Skeletal muscle cell (primary cell): Measurements from ENCODE around the gene EPS15.
A peak's percentile ranks its signal among the peaks of the same experiment; 100 is the strongest.
"Not testable (repeated sequence)": the region's sequence is repeated elsewhere in the genome, so short reads cannot be mapped to it uniquely, and the experiment has no call there.

Source experiments
- DNase-seq: peaks from one replicate; pipeline ENCODE4 v3.0.0-alpha.2; 2010; ENCODE audit warnings: low read depth
- H3K4me3 ChIP-seq: 2 replicates; pipeline ENCODE4 v1.5.1; 2011; ENCODE audit warnings: low read depth, mild to moderate bottlenecking, control low read depth, low read length, moderate library complexity

The EPS15 gene

DNA sequence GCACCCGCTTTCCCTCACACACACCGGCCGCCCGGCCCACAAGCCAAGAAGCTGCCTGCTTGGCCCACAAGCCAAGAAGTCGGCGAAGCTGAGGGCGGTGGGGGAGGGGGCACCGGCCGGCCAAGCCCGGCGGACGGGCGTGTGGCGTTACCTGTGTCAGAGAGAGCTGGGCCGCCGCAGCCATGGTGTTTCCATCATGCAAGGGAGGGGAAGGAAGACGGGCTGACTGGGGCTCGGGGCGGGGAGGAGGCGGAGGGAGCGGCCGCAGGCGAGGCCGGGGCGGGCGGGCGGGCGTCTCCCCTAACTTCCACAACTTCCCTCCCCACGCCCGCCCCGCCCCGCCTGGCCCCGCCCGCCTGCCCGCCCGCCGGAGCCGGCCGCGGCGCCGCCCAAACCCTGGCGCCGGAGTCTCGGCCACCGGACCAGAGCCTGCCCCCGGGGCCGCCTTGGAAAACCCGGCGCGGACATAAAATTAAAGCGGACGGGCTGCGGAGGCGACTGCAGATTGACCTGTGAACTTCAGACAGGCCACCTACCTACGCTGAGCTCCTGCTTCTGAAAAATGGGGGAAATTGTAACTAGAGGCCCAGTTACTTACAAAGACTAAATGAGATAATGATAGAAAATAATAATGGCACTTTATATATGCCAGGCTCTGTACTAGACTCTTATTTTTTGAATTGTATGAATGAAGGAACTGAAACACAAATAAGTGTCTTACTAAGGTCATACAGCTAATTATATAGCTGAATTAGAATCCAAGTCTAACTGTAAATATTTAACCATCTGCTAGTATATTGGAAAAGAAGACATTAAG, at the start of gene EPS15:
TSS of gene EPS15 (minus strand) at position 219 of the 817 bp plus-strand sequence. CDS start at position 184, 35 bp downstream.
- peak within 1 kb of the TSS; percentile 80 for H3K4me3 ChIP-seq
- peak; percentile 32 for DNase-seq

DNA sequence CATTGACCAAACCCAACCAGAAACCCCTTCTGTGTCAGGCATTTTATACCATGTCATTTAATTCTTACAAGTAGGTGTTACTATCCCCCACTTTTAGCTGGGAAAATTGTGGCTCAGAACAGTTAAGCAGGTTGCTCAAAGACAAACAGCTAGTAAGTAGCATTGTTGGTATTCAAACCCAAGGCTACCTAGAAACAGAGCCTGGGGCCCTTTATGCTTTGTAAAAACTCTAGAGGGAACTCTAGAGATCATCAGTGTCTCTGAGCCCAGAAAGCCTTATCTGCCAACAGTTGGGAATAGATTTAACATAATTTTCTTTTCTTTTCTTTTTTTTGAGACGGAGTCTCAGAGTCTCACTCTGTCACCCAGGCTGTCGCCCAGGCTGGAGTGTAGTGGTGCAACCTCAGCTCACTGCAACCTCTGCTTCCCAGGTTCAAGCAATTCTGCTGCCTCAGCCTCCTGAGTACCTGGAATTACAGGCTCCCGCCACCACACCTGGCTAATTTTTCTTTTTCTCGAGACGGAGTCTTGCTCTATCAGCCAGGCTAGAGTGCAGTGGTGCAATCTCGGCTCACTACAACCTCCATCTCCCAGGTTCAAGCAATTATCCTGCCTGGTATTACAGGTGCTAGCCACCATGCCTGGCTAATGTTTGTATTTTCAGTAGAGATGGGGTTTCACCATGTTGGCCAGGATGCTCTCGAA, 49.3 kb upstream of the EPS15 start:
- no peak for DNase-seq
- no peak overlapping the region for H3K4me3 ChIP-seq

DNA sequence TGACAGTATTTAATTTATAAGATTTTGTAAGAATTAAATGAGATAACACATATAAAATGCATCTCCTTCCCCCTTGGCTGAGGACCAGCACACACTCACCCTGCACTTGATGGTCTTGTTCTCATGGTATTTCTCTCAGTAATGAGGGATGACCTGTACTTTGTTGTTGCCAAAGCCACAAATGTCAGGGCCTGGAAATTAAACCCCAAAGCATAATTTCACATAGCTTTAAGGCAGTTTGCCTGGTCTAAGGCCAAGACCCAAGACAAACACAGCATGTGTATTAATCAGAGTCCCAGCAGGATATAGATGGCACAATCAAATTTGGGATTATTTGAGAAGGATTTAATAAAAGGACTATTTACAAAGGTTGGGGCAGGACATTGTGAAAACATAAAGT, 48.6 kb upstream of the EPS15 start:
- DNase-seq, result peak; percentile 84
- H3K4me3 ChIP-seq, result no peak overlapping the region

DNA sequence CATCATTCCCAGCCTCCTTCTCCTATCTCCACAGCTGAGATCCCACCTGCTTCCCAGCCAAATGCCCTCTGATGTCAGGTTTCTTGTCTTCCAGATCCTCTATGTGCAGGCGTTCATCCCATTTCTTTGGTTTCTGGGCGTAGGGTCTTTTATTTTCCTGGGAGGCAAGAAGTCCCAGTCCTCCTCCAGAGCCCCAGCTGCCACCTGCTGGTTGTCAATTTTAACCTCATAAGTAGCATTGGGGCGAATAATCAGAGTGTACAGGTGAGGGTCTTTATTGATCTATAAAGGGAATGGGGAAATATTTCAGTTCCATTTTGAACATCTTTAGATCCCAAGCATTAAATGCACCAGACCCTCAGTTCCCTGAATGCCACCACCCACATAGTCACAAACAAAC, 47.2 kb upstream of the EPS15 start:
- DNase-seq, result no peak
- no peak overlapping the region for H3K4me3 ChIP-seq

DNA sequence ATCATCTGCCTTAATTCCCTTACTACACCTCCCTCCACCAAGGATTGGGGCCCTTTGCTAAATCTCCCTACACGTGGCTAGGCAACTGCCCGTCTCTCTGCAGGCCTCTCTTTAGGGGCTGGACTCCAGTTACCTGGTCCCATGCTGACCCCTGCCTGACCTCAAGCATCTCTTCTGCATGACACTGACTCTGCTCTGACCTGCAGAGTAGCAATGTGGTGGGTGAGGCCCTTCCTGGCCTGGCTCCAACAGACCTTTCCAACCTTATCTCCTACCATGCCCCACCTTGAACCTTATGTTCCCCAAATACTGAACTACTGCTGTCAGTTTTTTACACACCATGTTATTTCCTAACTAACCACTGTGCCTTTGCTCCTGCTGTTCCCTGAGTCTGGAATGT, 45.9 kb upstream of the EPS15 start:
- no peak overlapping the region for H3K4me3 ChIP-seq
- DNase-seq, result no peak

DNA sequence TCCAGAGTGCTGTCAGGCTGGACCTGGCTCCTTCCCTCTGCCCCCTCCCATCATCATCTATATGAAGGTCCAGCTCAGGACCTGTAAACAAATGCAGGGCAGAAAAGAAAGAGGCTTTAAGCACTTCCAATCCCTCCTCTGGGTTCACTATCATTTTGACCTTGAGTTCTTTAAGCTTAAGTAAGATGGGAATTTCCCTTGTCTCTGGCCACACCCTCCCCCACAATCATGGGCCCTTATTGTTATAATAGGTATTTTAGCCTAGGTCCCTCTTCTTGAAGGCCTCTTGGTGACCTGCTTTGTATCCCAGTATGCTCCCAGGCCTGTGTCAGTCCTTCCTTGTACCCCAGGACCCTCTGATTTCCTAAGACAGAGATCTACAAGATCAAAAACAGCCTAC, 45.1 kb upstream of the EPS15 start:
- DNase-seq, result peak; percentile 17
- no peak overlapping the region for H3K4me3 ChIP-seq

DNA sequence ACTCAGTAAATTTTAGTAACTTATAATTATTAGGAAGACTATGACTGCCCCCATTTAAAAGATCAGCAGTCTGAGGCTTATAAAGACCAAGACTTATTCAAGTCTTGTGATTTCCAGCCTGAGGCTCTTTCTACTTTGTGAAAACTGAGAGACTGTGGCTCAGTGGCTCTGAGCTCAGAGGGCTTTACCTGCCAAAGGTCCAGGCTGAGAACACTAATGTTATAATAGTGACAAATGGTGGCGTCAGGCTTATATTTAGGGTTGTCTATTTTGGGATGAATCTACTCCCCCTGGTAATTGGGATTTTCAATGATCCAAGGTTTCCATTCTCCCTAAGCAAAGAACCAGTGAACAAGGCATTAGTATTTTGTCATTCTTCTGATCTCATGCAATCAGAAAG, 42.6 kb upstream of the EPS15 start:
- DNase-seq, result no peak
- H3K4me3 ChIP-seq, result no peak overlapping the region

DNA sequence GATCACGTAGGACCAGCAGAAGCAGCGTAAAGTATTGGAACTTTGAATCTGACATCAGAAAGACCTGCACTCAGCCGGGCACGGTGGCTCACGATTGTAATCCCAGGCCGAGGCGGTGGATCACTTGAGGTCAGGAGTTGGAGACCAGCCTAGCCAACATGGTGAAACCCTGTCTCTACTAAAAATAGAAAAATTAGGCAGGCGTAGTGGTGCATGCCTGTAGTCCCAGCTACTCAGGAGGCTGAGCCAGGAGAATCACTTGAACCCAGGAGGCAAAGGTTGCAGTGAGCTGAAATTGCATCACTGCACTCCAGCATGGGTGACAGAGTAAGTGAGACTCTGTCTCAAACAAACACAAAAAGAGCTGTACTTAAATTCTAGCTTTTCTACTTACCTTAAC, 41.8 kb upstream of the EPS15 start:
- not testable (repeated sequence) for H3K4me3 ChIP-seq

DNA sequence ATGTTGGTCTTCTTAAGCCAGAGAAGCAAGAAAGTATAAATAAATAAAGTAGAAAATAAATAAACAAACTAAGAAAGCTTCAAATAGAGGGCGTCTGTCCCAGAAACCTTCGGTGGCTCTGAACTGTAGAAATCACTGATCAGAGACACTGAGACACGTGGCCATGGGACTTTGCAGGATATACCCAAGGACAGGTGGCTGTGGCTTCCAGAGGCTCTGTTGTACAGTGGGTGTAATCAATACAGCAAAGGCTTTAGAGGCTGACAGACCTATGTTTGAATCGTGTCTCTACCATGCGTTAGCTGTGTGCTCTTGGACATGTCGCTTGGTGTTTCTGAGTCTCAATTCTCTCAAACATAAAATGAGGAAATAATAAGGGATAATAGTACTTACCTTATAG, 41.0 kb upstream of the EPS15 start:
- H3K4me3 ChIP-seq, result no peak overlapping the region

More for the DNA sequence above, 41.8 kb upstream of the EPS15 start:
- not testable (repeated sequence) for DNase-seq

DNA sequence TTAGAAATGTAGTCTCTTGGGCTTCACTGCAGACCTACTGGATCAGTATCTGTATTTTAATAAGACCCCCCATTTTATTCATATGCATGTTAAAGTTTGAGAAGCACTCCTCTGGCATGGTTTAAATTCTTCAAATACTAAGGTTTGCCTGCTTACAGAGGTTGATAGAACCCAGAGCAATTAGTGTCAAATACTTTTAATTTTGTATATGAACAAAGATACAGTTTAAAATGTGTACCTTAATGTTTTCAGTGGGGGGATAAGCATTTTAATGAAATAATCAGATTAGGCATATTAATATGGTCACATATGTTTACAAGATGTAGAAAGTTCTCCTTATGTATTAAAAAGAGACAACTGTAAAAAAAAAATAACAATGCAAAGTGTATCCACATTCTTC, 40.4 kb upstream of the EPS15 start:
- no peak for DNase-seq
- no peak overlapping the region for H3K4me3 ChIP-seq

More for the DNA sequence above, 41.0 kb upstream of the EPS15 start:
- DNase-seq, result no peak

DNA sequence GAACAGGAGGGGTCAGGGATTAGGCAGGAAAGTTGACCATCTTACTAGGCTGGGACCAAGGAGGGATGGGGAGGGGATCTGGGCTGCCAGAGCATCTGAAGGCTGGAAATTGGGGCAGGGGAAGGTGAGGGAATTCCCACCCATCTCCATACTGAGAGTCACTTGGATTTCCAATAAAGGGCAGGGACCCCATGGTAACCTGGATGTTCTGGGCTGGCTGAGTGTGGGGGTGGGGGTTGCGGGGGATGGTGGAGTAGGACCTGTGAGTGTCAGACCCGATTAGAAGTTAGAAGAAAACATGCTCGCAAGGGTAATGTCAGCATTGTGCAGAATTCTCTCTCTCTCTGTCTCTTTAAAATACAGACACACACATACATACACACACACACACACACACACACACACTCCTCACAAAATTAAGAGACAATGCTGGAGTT, 40.0 kb upstream of the EPS15 start:
- no peak for DNase-seq
- no peak overlapping the region for H3K4me3 ChIP-seq

DNA sequence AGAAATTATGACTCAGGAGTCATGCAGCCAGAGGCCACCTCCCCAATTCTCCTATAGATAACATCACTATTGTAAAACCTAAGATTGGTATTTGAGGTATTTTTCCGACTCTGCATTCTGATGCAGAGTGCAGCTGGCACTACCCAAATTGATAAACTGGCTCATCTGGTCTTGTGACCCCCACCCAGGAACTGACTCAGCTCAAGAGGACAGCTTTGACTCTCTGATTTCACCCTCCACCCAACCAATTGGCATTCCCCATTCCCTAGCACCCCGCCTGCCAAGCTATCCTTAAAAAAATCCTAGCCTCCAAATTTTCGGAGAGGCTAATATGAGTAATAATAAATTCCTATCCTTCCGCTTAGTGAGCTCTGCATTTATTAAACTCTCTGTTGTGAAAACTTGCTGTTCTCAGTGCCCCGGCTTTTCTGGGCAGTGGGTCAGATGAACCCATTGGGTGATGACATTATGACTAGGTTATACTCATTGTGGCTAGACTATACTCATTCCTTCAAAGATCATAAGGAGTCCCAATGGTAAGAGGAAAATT, 39.4 kb upstream of the EPS15 start:
- no peak for DNase-seq
- H3K4me3 ChIP-seq, result no peak overlapping the region

DNA sequence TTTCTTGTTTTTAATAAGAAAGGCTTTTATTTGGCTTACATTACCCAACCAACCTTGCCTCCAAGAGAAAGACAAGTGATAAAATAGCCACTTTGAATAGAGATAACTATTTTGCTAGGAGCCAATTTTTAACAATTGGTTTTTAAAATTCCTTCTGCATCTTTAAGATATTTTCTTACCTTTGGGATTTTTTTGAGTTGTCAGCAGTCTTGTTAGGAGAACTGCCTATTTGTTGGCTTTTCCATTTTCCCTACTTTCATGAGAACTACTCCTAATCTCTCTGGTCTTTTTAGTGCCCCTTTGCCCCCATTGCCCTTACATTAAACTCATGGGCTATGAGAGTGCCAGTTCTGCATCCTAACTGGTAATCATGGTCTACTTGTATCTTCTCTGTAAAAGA, 38.1 kb upstream of the EPS15 start:
- DNase-seq, result no peak
- H3K4me3 ChIP-seq, result no peak overlapping the region

DNA sequence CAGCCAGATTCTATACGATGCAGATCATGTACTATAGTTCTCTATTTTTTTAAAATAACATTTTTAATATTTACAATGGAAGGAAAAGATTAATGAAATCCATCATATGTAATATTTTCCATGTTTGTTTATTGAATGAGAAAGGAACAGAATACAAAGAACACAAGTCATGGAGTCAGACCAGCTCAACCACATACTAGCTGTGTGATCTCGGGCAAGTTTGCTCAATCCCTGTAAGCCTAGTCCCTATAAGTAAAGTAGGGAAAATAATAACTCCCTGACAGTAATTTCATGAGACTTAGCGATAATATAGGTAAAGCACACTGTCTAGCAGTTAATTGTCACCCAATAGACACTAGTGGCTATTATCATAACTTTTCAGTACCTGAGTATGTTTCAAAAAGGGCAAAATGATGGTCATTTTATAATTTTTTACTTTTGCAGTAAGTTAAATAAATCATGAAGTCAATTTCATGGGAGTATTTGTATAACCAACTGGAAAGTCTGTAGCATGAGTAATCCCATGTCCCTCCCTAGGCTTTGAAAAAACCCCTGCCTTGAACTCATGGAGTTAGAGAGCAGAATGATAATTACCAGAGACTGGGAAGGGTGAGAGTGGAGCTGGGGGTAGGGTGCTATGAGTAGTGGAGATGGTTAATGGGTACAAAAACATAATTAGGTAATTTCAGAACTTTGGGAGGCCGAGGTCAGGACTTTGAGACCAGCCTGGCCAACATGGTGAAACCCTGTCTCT, 37.0 kb upstream of the EPS15 start:
- DNase-seq, result no peak
- no peak overlapping the region for H3K4me3 ChIP-seq

DNA sequence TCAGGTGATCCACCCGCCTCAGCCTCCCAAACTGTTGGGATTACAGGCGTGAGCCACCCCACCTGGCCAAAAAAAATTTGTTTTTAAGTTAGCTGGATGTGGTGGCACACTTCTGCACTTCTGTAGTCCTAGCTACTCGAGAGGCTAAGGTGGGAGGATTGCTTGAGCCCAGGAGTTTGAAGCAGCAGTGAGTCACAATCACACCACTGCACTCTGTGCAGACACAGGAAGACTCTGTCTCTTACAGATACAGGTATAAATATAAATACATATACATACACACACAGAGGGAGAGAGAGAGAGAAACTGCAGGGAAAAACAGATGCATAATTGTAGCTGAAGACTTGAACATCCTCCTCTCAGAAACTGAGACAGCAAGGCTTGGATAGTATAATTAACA, 34.8 kb upstream of the EPS15 start:
- H3K4me3 ChIP-seq, result no peak overlapping the region
- DNase-seq, result no peak

DNA sequence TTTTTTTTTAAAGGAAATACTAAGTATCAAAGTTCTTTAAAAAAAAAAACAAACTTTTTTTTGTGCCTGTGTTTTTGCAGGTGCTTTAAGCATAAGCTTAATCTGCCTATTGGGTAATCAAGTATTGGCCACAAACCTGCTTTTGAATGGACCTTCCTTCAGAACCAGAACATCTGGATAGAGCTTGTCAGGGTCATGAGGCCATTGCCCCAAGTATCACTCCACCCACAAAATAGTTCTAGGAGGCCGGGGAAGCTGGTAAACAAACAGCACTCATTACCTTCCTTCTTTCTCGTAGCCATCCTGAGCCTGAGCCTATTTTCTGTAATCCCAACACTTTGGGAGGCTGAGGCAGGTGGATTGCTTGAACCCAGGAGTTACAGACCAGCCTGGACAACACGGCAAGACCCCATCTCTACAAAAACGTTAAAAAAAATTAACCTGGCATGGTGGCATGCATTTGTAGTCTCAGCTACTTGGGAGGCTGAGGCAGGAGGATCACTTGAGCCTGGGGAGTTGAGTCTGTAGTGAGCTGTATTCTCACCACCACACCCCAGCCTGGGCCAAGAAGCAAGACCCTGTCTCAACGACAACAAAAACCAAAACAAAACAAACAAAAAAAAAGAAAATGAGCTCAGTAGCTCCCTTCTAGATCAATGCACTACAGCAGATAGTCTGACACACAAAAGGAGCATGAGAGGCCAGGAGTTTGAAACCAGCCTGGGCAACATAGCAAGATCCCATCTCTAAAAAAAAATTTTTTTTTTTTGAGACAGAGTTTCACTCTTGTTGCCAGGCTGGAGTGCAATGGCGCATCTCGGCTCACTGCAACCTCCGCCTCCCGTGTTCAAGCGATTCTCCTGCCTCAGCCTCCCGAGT, 34.1 kb upstream of the EPS15 start:
- DNase-seq, result no peak
- H3K4me3 ChIP-seq, result no peak overlapping the region

DNA sequence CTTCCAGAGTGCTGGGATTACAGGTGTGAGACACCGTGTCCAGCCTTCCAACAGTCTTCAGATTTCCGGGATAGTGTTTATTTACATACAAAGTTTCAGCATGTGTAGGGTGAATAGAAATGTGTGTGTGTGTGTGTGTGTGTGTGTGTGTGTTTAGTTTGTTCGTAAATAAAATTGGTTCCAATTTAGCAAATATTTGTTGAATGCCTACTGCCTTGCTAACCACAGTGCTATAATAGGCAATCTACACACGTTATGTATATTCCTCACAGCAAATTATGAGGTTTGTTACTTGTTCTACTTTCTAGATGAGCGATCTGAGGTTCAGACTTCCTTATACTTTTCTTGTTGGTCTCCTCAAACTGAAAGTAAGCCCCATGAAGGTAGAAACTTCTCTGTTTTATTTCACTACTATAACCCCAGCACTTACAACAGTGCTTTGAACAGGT, 32.8 kb upstream of the EPS15 start:
- H3K4me3 ChIP-seq, result no peak overlapping the region
- no peak for DNase-seq

DNA sequence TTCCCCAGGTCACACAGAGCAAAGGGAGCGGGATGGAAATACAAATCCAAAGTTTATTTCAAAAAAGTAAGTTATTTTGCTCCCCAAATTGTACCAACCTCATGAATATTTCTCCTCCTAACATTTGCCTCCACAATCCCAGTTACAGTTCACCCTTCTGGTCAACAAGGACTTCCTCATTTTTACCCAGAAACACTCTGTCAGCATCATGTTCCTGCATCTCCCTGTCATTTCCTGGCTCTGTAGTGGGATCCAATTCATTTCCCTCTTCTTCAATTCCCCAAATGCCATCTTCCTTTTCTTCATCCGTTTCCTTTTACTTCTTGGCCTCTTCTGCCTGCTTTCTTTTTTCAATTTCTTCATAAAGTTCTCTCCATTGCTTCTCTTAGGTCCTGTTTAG, 32.0 kb upstream of the EPS15 start:
- no peak overlapping the region for H3K4me3 ChIP-seq
- DNase-seq, result no peak

DNA sequence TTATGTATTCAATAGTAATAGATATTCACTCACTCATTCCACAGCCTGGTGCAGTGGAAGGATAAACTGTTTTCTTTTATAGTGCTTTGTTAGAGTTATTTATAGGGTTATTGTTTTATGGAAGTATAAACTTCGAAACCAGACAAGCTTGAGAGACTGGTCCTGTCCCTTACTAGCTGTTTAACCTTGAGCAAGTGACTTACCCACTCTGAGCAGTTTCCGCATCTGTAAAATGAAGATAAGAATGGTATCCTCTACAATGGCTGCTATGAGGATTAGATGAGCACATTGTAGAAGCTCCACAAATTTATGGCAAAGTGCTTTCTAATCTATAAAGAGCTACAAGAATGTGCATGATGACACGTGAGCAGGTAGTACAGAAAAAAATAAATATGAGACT, 30.8 kb upstream of the EPS15 start:
- no peak overlapping the region for H3K4me3 ChIP-seq
- no peak for DNase-seq
